HG02884 (cell line): ENCODE results near the gene GPHB5.
"Not testable (repeated sequence)": the region's sequence is repeated elsewhere in the genome, so short reads cannot be mapped to it uniquely, and the experiment has no call there.

Source experiments
- ATAC-seq: cut with Tn5 transposase; IDR thresholded peaks from one replicate; pipeline ENCODE4 v1.9.1; 2021; ENCODE audit warnings: mild to moderate bottlenecking, moderate library complexity; ENCODE audit not compliant: unreplicated experiment

The GPHB5 gene

DNA sequence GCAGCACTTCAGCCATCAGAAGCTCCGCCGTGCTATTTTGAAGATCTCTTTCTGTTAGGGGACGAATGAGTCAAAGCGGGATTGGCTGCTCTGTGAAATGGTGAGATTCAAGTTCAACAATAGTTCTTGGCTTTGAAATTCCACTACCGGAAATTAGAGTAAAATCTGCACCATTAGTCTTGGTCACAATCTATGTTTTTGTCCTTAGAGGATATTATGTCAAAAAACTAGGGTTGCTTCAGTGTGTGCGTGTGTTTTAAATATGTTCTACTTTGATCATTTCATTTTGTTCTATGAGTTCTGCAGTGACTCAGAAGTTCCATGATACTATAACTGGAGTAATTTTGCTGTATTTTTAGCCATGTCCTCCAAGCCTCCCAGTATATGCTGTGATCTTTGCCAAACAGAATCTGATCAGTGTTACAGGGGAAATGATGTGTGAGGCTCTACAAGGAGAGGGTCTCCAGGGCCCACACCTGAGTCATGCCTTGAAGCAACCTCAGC is 22.6 kb downstream of the GPHB5 start:
- ATAC-seq = no peak

DNA sequence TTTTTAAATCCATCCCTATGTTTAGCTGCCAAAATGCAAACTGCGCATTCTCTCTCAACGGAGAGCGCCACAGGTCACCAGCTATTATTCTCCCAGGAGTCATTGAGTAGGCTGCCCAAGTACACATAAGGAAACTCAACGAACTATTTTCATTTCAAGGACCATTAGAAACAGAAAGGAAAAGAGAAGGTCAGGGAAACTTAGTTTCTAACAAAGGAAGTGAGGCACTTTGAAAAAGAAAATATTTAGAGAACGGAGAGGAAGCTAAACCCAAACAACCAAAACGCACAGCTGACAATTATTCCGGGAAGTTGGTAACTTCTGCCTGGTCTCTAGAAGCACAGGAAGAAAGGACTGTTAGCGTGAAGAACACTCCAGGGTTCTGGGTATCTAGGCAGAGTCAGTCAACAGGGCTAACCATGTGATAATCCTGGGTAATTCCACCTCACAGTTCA is 23.5 kb downstream of the GPHB5 start:
- no peak for ATAC-seq

DNA sequence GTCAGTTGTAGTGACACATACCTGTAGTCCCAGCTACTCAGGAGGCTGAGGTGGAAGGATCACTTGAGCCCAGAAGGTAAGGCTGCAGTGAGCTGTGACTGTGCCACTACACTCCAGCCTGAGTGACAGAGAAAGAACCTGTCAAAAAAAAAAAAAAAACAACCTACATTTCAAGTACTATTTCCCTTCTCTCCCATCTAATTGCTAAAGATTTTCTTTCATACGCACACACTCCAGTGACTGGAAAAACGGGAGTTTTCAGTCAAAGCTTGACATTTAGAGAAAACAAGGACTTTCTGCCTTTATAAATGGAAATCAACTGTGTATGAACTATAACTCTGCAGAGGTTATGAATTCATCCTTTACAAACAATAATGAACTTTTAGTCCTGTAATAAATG is 25.9 kb downstream of the GPHB5 start:
- ATAC-seq = no peak

DNA sequence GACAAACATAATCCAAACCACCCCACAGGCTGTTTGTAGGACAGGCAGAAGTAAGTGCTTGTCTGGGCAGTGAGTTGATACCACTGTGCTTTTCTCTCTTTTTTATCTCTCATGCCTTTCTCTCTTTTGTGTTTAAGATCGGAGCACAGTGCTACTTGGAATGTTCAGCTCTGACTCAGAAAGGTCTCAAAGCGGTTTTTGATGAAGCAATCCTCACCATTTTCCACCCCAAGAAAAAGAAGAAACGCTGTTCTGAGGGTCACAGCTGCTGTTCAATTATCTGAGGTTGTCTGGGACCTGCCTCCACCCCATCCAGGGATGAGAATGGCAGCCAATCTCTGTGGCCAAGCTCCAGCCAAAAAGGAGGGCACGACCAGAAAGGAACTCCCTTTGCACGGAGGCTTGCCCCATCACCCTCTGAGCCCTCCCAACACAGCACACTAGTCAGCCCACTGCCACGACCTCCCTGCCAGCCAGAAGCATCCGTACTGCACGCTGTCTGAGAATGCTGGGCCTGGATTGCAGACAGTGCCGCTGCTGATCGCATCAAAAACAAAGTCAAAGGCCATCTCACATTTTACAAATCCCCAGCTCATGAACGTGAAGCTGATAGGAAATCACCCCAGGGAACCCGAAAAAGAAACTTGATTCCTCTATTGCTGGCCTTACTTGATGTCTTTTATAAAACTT is 27.8 kb downstream of the GPHB5 start:
- no peak for ATAC-seq

DNA sequence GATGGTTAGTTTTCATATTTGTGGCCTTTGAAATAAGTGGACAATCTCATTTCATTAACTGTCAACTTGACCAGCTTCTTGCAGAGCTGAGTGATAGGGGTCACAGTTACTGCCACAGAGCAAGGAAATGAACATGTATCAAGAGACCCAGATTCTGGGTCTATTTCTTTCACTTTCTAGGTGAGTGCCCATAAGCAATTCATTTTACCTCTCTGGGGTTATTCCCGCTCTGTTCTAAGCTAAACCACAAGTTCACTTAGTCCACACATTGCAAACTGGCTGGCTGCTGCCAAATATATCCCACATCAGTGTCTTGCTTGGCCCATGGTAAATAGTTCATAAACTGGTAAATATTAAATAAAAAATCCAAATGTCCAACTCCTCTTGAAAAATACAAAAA is 29.9 kb downstream of the GPHB5 start:
- ATAC-seq = peak; percentile 59

DNA sequence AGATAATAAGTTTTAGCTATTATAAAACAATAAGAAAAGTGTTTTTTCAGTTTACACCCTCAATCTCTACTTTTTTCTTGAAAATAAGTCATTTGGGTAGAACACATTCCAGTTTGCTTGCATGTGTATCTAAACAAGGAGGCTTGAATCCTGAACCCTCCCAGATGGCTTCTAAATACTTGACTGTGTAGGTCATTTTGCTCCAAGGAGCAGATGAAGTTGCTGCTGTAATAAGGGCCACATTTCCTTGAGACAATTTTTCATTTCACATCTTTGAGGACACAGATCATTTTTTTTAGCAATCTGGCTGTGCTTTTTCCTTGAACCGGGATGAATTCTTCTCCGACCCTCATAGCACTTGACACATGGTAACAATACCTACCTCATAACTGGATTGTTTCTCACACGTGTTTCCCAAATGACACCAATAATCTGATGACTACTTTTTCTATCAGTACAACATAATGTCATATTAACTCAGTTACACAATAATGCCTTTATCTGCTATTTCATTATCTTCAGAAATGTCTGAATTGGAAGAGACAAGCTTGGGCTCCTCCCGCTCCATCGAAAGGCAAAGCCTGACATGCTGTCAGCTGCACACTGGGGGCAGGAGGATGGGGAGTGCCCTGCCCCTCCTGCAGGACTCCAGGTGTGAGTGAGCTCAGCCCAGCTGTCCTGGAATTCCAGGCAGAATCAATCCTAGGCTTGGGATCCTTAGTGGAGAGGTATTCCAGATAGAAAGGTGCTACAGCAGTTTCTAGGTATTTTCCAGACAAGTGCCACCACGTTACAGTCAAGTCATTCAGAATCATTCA is 30.9 kb downstream of the GPHB5 start:
- ATAC-seq = no peak

DNA sequence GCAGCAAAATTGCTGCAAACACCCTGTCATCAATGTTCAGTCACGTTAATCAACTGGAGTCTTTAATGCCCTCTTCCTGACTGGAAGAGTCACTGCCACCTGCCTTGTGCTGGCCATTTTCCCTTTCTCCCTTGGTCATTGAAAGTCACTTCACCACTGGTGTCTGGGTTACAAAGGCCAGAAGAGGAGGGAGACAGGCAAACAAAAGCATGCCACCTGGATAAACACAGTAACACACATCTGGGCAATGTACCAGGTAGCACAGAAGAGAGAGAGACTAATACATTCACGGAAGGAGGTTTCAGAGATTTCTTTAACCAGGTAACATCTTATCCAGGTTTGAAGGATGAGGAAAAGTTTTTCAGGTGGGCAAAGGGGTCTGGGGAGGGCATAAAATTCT is 32.7 kb downstream of the GPHB5 start:
- no peak for ATAC-seq

DNA sequence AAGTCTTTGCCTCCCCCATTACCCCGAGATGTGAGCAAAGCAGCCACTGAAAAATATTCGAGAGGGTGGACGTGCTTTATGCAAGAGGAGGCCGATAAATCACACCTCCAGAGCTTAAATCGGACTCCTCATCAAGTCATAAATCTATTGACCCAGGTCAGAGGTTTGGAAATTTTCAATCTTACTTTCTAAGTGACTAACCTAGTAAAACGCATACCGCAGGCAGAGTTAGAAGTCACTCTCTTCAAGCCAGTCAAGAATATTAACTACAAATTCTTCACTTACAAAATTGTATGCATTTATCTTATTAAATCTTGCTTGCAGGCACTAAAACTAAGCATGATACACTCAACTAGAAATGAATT is 34.9 kb downstream of the GPHB5 start:
- no peak for ATAC-seq

DNA sequence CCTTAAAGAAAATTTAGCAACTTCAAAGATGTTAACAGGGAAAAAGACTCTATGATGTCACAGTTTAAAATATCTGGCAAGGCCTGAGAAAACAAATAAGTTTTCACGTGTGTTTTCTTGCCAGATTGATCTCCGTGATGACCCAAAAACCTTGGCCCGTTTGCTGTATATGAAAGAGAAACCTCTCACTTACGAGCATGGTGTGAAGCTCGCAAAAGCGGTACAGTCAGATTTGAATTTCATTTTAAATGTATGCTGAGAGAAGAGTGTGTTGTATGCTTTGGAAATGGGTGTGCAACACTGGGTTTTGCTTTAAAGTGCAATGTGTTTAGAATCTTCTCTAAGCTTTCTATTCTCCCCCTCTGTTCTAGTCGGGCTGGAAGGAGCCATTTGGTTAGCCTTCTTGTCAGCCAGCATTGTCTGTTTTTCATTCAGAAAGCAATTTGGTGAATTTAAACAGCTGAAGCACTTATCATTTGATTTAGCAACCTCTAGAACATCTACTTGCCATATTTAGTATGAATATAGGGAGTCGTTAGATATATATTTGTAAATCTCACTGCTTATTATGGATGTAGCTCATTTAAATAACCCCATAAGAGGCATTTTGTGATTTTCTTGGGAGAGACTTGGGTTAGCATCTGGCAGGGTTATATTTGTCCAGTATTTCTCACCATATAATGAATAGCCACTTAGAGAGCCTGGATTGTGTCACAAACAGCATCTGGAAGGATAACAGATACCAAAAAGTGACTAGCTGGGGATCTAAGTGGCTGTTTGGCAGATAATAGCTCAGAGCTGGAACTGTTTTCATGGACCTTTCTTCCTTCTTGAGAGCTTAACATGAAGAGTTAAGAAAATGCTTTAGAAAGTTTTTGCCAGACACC is 35.5 kb downstream of the GPHB5 start:
- ATAC-seq = no peak

DNA sequence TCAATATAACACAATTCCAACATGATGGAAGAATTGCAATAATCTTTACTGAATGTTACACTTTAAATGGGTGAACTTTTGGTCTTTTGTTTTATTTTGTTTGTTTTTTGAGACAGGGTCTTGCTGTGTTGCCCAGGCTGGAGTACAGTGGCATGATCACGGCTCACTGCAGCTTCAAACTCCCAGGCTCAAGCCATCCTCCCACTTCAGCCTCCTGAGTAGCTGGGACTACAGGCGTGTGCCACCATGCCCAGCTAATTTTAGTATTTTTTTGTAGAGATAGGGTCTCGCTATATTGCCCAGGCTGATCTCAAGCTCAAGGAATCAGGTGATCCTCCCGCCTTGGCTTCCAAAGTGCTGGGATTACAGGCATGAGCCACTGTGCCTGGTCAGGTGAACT is 38.8 kb downstream of the GPHB5 start:
- not testable (repeated sequence) for ATAC-seq

DNA sequence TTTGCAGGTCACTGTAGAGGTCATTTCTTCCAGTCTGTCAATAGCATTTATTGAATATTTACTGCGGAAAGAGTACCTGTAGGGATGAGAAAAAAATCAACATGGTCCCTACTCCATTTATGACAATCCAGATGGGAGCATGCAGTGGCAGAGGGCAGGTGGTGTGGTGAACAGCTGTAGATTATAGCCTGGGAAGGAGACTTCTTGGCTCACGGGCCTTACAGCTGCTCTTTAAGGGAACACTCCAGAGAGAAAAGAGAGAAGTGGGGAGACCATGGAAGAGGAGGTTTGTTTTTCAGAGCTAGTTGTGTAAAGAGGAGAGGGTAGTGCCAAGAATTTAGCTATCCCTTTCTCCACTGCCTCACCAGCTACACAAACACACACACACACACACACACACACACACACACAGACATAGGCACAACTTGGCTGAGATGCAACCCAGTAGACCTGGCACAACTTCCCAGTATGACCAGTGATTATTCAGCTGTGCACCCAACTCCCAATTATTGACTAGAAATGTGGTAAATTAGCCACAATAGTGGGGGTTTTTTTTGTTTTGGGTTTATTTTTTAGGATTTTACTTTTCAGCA is 41.0 kb downstream of the GPHB5 start:
- no peak for ATAC-seq

DNA sequence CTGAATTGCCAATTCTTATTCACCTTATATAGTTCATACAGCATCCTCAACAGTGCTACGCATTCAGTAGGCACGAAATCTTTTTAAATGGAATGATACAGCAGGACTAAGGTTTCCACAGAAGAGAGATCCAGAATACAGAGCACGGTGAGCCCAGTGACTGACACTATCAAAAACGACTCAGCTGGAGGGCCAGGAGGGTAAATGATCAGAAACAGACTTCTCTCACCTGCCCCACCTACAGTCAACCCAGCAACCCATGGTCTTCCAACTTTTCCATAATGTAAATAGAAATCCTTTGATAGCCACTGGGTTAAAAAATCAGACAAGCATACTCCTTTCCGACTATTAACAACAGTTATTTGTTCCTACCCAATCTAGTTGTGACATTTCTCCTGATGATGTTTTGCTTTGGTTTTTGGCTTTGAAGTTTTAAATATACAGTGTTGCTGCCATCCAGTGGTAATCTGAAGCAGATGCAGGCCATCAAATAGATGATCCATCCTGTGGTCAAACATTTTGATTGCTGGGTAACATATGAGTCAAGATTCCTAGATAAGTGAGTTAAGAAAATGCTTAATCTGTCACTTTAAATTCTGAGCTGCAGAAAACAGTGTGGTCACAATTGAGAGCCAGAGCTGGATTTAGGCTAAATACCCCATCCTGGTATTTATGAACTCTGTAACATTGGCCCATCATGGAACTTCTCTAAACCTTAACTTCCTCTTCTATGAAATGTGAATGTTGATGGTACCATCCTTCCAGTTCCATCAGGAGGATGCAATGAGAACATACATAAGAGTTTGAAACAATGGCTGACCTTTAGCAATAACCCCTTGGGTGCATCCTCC is 42.0 kb downstream of the GPHB5 start:
- ATAC-seq = peak; percentile 79

DNA sequence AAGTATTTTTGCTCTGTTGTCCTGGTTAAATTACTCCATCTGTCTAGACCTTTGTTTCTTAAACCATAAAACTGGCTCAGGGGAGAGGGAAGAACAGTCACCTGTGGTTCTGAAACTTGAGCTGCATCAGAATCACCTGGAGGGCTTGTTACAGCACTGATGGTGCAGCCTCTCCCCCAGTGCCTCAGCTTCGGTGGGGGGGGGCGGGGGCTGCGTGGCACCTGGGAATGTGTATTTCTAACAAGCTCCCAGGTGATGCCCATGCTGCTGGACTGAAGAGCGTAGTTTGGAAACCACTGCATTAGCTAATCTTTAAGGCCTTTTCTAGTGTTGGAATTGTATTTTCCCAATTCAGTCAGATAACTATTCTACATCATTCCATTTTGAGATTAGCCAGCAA is 42.7 kb downstream of the GPHB5 start:
- no peak for ATAC-seq

DNA sequence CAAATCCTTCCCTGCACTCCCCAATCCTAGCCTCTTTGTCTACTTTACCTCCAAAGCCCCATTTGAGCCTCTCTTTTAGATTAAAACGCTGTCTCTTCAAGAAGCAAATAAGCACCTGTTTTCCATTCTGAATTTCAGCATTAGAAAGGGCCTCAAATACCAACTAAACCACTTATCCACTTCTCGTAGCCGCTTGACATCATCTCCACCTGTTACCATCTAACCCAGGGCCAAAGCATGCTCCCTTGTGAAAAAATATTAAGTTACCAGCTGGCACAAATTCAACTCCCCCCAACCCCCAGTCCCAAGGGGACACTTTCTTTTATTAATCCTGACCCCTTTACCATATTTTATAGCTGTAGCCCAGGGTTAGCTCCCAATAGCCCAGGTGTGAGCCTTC is 43.1 kb downstream of the GPHB5 start:
- no peak for ATAC-seq

DNA sequence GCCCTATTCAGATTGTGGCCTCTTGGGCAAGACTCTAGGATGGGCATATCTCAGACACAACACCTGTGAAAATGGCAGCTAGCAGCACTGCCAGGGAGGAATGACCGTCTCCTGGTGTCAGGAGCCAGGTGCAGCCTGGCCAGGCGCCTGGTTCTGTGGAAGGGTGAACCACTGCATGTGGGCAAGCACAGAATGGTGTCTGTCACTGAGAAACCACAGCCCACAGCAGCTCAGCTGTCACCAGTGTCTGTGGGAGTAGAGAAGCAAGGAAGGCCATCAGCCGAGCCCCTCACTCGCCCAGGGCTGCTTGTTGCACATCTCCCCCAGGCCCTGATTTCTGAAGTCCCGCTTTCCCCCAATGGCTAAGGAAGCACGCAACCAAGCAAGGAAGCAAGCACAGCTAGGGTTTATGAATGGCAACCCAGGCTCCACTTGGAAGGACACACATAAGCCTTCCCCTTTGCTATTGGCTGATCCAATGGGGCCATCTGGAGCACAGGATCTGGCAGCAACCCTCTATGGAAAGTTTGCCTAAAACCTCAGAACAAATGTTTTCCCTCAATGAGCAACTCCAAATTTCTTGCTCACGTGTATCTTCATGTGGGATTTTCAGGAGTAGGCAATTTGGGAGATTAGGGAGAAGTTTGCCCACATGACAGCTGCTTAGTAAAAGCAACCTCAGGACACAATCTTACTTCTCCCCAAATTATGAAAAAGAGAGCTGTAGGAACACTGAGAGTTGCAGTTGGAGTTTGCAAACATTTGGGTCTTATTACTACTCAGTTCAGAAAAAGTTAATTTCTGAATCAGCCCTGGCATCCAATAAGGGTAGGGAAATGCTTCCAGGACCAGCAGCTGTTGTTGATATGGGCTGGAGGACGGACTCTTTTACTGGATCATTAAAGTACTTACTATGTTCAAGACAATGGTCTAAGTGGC is 44.7 kb downstream of the GPHB5 start:
- ATAC-seq = no peak

DNA sequence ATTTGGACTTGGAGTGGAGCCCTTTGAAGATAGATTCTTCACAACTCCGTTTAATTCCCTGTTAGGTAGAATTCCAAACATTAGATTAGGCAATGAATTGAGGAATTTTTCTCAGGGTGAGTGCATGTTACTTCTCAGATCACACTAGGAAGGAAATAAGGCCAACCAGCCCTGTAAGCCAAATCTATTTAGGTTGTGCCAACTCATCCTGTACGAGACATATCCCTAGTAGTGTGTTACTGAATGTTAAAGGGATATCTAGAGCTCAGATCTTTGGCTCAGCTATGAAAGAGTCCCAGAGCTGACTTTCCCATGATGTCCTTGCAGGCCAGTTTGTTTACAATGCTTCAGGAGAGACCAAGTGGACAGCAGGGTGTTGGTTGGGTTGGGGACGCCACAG is 45.6 kb downstream of the GPHB5 start:
- no peak for ATAC-seq

DNA sequence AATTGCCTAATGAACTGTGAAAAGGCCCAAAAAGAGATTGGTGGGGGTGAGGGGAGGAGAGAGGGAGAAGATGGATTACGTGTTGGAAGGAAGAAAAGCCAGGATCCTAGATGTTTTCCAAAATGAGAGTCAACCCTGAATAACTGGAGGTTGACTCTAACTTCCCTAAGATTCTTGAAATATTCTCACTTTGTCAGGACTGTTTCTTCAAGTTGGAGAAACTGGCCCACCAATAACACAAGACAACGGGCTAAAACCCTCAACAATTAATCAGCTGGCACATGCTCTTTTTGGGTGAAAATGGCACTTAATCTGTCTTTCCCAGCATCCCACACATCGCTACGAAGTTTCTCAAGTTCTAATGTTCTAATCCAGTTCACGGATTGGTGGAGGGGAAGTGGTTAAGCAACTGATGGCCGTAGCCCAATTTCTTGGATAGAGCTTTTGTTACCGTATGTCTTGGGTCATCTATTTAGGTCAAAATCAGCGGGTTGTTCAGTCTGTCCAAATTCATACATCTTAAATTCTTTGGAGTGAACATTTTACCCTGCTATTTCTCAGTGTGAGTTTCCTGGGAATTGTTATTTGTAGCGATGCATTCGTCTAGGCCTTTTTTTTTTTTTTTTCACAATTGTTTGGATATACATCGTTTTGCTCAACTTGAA is 49.0 kb downstream of the GPHB5 start:
- no peak for ATAC-seq

DNA sequence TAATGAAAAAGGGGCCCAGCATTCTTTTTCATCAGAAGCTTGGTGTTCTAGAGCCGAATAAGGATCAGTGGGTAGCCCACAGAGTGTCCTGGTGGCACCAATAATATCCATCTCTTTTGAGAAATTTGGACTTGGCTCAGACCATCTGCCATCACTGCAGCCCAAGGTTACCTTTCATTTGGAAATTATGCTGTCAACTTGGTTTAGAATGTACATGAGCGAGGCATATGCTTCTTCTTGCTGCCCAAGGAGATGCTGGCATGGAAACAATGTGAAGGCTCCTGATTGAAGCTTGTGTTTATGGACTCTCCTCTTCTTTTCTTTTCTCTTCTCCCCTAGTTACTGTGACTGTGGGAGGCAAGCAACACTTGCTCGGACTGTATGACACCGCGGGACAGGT is 50.0 kb downstream of the GPHB5 start:
- ATAC-seq = no peak
